Neural progenitor cell (in vitro differentiated cells): Measurements from ENCODE around the gene WDR55. TPM values are rescaled to one million over a fixed set of nuclear protein-coding genes. Genes with fewer than 3 reads are reported as not detected.
A peak's percentile ranks its signal among the peaks of the same experiment; 100 is the strongest.
"Not testable (repeated sequence)": the region's sequence is repeated elsewhere in the genome, so short reads cannot be mapped to it uniquely, and the experiment has no call there.

Source experiments
- DNase-seq: peaks from one replicate; pipeline ENCODE4 v3.0.0-alpha.2; 2016; ENCODE audit warnings: low spot score
- H2AFZ ChIP-seq: fragments of 200-600 bp; sonication (generic); replicated peaks from 2 replicates; pipeline ENCODE4 v1.6.1; 2016; ENCODE audit warnings: antibody characterized with exemption
- H3F3A ChIP-seq: fragments of 200-600 bp; sonication (generic); 2 replicates; pipeline ENCODE4 v1.6.1; 2016; ENCODE audit warnings: antibody characterized with exemption, low read depth
- H3K27ac ChIP-seq: fragments of 200-600 bp; sonication (generic); 2 replicates; pipeline ENCODE4 v1.5.1; 2016; ENCODE audit warnings: mild to moderate bottlenecking
- H3K27me3 ChIP-seq: fragments of 200-600 bp; sonication (generic); 2 replicates; pipeline ENCODE4 v1.6.1; 2016; ENCODE audit warnings: mild to moderate bottlenecking, moderate library complexity
- H3K36me3 ChIP-seq: fragments of 200-600 bp; sonication (generic); 2 replicates; pipeline ENCODE4 v1.5.1; 2016
- H3K4me1 ChIP-seq: fragments of 200-600 bp; sonication (generic); 2 replicates; pipeline ENCODE4 v1.6.1; 2016; ENCODE audit warnings: mixed run types
- H3K4me2 ChIP-seq: fragments of 200-600 bp; sonication (generic); 2 replicates; pipeline ENCODE4 v1.6.1; 2016
- H3K4me3 ChIP-seq: fragments of 200-600 bp; sonication (generic); 2 replicates; pipeline ENCODE4 v1.5.1; 2016
- H3K79me2 ChIP-seq: fragments of 200-600 bp; sonication (generic); 2 replicates; pipeline ENCODE4 v1.6.1; 2016; ENCODE audit warnings: low read depth
- H3K9ac ChIP-seq: fragments of 200-600 bp; sonication (generic); 2 replicates; pipeline ENCODE4 v1.6.1; 2016
- H3K9me3 ChIP-seq: fragments of 200-600 bp; sonication (generic); 2 replicates; pipeline ENCODE4 v1.5.1; 2016; ENCODE audit warnings: low read depth
- H4K20me1 ChIP-seq: fragments of 200-600 bp; sonication (generic); 2 replicates; pipeline ENCODE4 v1.6.1; 2016; ENCODE audit warnings: low read depth
- H3K27ac Mint-ChIP-seq: 3 replicates; pipeline ENCODE4 v1.8.0; 2021; ENCODE audit warnings: mixed read lengths
- H3K27me3 Mint-ChIP-seq: 2 replicates; pipeline ENCODE4 v1.8.0; 2022; ENCODE audit warnings: low read depth, mild to moderate bottlenecking, inconsistent platforms, moderate library complexity, mixed read lengths; ENCODE audit not compliant: insufficient read depth
- H3K36me3 Mint-ChIP-seq: 3 replicates; pipeline ENCODE4 v1.8.0; 2021; ENCODE audit warnings: mixed read lengths
- H3K4me1 Mint-ChIP-seq: 3 replicates; pipeline ENCODE4 v1.8.0; 2021; ENCODE audit warnings: mixed read lengths
- H3K4me3 Mint-ChIP-seq: 3 replicates; pipeline ENCODE4 v1.8.0; 2021; ENCODE audit warnings: mild to moderate bottlenecking, moderate library complexity, mixed read lengths
- H3K9me3 Mint-ChIP-seq: 3 replicates; pipeline ENCODE4 v1.8.0; 2020; ENCODE audit warnings: mixed read lengths
- EZH2 ChIP-seq: fragments of 200-600 bp; sonication (generic); IDR thresholded peaks from 2 replicates; pipeline ENCODE4 v1.6.1; 2017; ENCODE audit warnings: antibody characterized with exemption, mild to moderate bottlenecking, moderate library complexity
- total RNA-seq: library from RNA; depleted of rRNA; stranded (reverse); fragments of >200 nt; gene quantifications from 2 replicates; pipeline ENCODE4 v1.2.3, GENCODE V29; 2015; ENCODE audit warnings: low replicate concordance
- TF ChIP-seq, protein P1 (sequence below): fragments of 200-600 bp; sonication (generic); IDR thresholded peaks from 2 replicates; pipeline ENCODE4 v1.5.1; 2017; ENCODE audit warnings: antibody characterized with exemption, mild to moderate bottlenecking

WDR55 gene, protein sequence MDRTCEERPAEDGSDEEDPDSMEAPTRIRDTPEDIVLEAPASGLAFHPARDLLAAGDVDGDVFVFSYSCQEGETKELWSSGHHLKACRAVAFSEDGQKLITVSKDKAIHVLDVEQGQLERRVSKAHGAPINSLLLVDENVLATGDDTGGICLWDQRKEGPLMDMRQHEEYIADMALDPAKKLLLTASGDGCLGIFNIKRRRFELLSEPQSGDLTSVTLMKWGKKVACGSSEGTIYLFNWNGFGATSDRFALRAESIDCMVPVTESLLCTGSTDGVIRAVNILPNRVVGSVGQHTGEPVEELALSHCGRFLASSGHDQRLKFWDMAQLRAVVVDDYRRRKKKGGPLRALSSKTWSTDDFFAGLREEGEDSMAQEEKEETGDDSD
- 6.9 and 15.1 TPM in 2 replicates for total RNA-seq

DNA sequence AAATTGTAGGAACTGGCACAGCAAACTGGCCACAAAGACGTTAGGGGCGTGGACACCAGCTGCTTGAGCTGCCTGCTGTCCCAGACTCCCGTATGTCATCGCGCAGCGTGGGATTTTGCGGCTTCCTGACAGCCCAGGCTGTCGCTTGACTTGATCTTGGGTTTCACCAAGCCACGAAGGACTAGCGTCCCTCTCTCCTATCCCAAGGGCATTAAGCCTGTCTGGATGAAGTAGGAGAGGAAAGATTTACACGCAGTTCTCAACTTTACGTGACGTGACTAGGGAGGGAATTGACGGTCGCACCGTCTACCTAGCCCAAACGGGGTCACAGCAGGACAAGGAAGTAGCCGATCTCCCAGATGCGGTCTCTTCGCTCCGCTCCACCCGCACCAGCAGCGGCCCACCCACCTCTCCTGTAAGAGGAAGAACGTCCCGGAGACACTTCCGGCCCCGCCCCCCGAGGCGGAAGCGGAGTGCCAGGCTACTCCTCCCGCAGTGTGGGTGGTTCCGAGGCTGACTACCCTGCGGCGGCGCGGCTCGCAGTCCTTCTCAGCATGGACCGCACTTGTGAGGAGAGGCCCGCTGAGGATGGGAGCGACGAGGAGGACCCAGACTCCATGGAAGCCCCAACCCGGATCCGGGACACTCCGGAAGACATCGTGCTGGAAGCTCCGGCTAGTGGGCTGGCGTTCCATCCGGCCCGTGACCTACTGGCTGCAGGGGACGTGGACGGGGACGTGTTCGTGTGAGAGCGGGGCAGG lies at the start of gene WDR55:
Gene WDR55 (plus strand): TSS at position 546 of the 761 bp plus-strand sequence. CDS start 9 bp downstream, at position 555.
- H3K27me3 Mint-ChIP-seq: no peaks in the 10 kb centered on the region
- Histone ChIP-seq H2AFZ (peak within 1 kb of the TSS; percentile 82), H3K27me3 (no peaks in the 10 kb centered on the region), H3K79me2 (peaks cover 22% of the 10 kb centered on the region), H3K4me1 (peaks cover 10% of the 10 kb centered on the region), H3K36me3 (no peaks in the 10 kb centered on the region), H3K27ac (no peak within 1 kb of the TSS), H3F3A (peaks cover 17% of the 10 kb centered on the region), H4K20me1 (no peaks in the 10 kb centered on the region), H3K9me3 (no peaks in the 10 kb centered on the region), H3K4me2 (peak within 1 kb of the TSS; percentile 87), H3K9ac (peak within 1 kb of the TSS; percentile 46), H3K4me3 (peak within 1 kb of the TSS; percentile 84)
- H3K4me3 Mint-ChIP-seq: peak within 1 kb of the TSS; percentile 97
- H3K4me1 Mint-ChIP-seq: peaks cover 11% of the 10 kb centered on the region
- H3K9me3 Mint-ChIP-seq: no peaks in the 10 kb centered on the region
- H3K27ac Mint-ChIP-seq: peak within 1 kb of the TSS; percentile 81
- H3K36me3 Mint-ChIP-seq: peaks cover 30% of the 10 kb centered on the region
- TF ChIP-seq, protein P1, sequence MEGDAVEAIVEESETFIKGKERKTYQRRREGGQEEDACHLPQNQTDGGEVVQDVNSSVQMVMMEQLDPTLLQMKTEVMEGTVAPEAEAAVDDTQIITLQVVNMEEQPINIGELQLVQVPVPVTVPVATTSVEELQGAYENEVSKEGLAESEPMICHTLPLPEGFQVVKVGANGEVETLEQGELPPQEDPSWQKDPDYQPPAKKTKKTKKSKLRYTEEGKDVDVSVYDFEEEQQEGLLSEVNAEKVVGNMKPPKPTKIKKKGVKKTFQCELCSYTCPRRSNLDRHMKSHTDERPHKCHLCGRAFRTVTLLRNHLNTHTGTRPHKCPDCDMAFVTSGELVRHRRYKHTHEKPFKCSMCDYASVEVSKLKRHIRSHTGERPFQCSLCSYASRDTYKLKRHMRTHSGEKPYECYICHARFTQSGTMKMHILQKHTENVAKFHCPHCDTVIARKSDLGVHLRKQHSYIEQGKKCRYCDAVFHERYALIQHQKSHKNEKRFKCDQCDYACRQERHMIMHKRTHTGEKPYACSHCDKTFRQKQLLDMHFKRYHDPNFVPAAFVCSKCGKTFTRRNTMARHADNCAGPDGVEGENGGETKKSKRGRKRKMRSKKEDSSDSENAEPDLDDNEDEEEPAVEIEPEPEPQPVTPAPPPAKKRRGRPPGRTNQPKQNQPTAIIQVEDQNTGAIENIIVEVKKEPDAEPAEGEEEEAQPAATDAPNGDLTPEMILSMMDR: no peak
- TF ChIP-seq EZH2: peak; percentile 40
- DNase-seq: peak; percentile 97

DNA sequence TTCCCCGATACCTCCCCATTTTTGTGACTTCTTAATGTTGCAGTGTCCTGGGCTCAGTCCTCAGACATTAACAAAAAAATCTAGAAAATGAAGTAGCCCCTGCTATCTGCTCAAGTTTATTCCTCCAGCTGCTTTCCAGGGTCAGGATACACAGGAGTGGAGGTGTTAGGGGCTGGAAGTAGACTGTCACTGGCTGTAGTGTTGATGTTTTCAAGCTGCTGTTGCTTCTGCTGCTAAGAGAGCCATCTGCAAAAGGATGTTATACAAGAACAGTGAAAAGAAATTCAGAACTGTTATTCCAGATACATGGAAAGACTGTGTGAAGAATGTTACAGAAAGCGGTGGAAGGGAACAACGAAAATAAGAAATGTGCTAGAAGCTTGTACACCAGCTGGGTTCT lies 42.4 kb upstream of the WDR55 start:
- no peak overlapping the region for H2AFZ ChIP-seq
- Mint-ChIP-seq H3K4me3 (no peak overlapping the region), H3K27me3 (peaks cover 14% of the 10 kb centered on the region)

DNA sequence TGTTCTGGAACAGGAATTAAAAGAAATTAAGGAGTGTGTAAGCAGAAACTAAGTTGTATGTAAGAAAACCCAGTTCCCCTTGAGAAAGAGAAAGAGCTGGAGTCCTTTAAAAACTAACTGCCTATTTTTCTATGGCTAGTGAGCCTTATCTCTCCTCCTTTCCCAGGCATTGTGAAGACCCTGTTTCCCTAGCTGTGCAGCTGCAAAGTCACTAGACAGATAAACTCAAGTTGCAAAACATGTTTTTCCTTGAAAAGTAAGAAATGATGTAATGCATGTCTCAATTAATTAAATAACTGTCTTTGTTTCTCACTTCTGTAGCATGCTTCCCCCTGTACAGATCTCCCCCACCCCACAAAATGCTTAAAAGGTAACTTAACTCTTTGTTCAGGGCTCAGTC lies 41.6 kb upstream of the WDR55 start:
- not testable (repeated sequence) for H3K27me3 ChIP-seq, H3K79me2 ChIP-seq, DNase-seq, H3K4me3 ChIP-seq, H3K36me3 Mint-ChIP-seq, H3K9ac ChIP-seq, H3K27ac Mint-ChIP-seq, H3K4me1 Mint-ChIP-seq, H4K20me1 ChIP-seq, H3K27ac ChIP-seq, H3F3A ChIP-seq, H3K4me3 Mint-ChIP-seq, H3K4me1 ChIP-seq, H3K4me2 ChIP-seq, H3K36me3 ChIP-seq, H2AFZ ChIP-seq
- Mint-ChIP-seq H3K27me3 (peaks cover 14% of the 10 kb centered on the region), H3K9me3 (peaks cover 15% of the 10 kb centered on the region)
- peaks cover 13% of the 10 kb centered on the region for H3K9me3 ChIP-seq

More for the DNA sequence above, 42.4 kb upstream of the WDR55 start:
- Mint-ChIP-seq H3K36me3 (no peaks in the 10 kb centered on the region), H3K4me1 (no peaks in the 10 kb centered on the region), H3K27ac (no peak overlapping the region), H3K9me3 (peaks cover 9% of the 10 kb centered on the region)
- Histone ChIP-seq H4K20me1 (no peaks in the 10 kb centered on the region), H3K36me3 (no peaks in the 10 kb centered on the region), H3K79me2 (no peaks in the 10 kb centered on the region), H3K4me3 (no peak overlapping the region), H3K27ac (no peak overlapping the region), H3K27me3 (no peaks in the 10 kb centered on the region), H3K4me2 (no peak overlapping the region), H3K9ac (no peak overlapping the region), H3F3A (no peaks in the 10 kb centered on the region), H3K9me3 (peaks cover 8% of the 10 kb centered on the region), H3K4me1 (no peaks in the 10 kb centered on the region)
- TF ChIP-seq, protein P1: no peak
- no peak for TF ChIP-seq EZH2
- DNase-seq: no peak

DNA sequence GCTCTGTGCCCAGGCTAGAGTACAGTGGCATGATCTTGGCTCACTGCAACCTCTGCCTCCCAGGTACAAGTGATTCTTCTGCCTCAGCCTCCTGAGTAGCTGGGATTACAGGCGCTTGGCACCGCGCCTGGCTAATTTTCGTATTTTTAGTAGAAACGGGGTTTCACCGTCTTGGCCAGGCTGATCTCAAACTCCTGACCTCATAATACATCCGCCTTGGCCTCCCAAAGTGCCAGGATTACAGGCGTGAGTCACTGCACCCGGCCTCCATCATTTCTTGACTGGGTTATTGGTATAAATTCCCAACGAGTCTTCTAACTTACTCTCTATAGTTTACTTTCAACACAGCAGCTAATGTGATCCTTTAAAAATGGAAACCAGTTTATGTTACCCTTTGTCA lies 39.8 kb upstream of the WDR55 start:
- not testable (repeated sequence) for H3F3A ChIP-seq, H4K20me1 ChIP-seq, H3K36me3 ChIP-seq, H3K27me3 ChIP-seq, H3K4me3 Mint-ChIP-seq, H3K27ac ChIP-seq, H3K4me1 ChIP-seq, H3K36me3 Mint-ChIP-seq, H2AFZ ChIP-seq, DNase-seq, H3K4me1 Mint-ChIP-seq, H3K4me2 ChIP-seq, H3K79me2 ChIP-seq, H3K4me3 ChIP-seq, H3K9ac ChIP-seq, H3K27ac Mint-ChIP-seq
- Mint-ChIP-seq H3K9me3 (peaks cover 23% of the 10 kb centered on the region), H3K27me3 (peaks cover 14% of the 10 kb centered on the region)
- peaks cover 13% of the 10 kb centered on the region for H3K9me3 ChIP-seq
